Breast epithelium (tissue), 3 donors: Measurements from ENCODE around the gene ZNF486.
"Not testable (repeated sequence)": the region's sequence is repeated elsewhere in the genome, so short reads cannot be mapped to it uniquely, and the experiment has no call there.

Experiments
- CTCF ChIP-seq, 3 donors: fragments of 450-650 bp; IDR thresholded peaks; one replicate each; pipeline ENCODE4 v1.5.1; 2016 to 2017; ENCODE audit warnings: antibody characterized with exemption in 3 of 3, mild to moderate bottlenecking in 3 of 3, moderate library complexity in 3 of 3
- POLR2AphosphoS5 ChIP-seq, 3 donors: sonication (generic); formaldehyde crosslinking; IDR thresholded peaks; one replicate each; pipeline ENCODE4 v1.6.1; 2017; ENCODE audit warnings: antibody characterized with exemption in 3 of 3

GRCh38 chr19:20137714-20138113 is 29.3 kb upstream of the ZNF486 start:
- not testable (repeated sequence) for TF ChIP-seq CTCF, POLR2AphosphoS5 (IDR thresholded peaks at IDR 0.05)
